AG09309 (cell line): ENCODE results near the gene ASTN2.

ENCODE experiments used
- DNase-seq: peaks from one replicate; pipeline ENCODE4 v3.0.0-alpha.2; 2010; ENCODE audit warnings: low read depth
- H3K4me3 ChIP-seq: 2 replicates; pipeline ENCODE4 v1.5.1; 2011; ENCODE audit warnings: mild to moderate bottlenecking, low read depth, low read length, moderate library complexity; ENCODE audit not compliant: control insufficient read depth
- CTCF ChIP-seq: IDR thresholded peaks from 2 replicates; pipeline ENCODE4 v1.5.1; 2011; ENCODE audit warnings: mild to moderate bottlenecking, low read depth, low read length, inconsistent platforms; ENCODE audit not compliant: insufficient read depth, control insufficient read depth; ENCODE audit errors: missing control alignments

The ASTN2 gene

GRCh38 chr9:116477584-116478141 is 937.2 kb downstream of the ASTN2 start:
- no peak overlapping the region for H3K4me3 ChIP-seq
- TF ChIP-seq CTCF: no peak
- DNase-seq: no peak

- DNase-seq: no peak
- no peak for TF ChIP-seq CTCF
These were observed 937.9 kb downstream of the ASTN2 start for GRCh38 chr9:116476935-116477381.

GRCh38 chr9:116476002-116476401 is 938.9 kb downstream of the ASTN2 start:
- DNase-seq: no peak
- no peak for TF ChIP-seq CTCF

More at GRCh38 chr9:116476935-116477381, 937.9 kb downstream of the ASTN2 start:
- H3K4me3 ChIP-seq: no peak overlapping the region

GRCh38 chr9:116475201-116475600 is 939.7 kb downstream of the ASTN2 start:
- no peak for TF ChIP-seq CTCF
- H3K4me3 ChIP-seq: no peak overlapping the region
- no peak for DNase-seq

More at GRCh38 chr9:116476002-116476401, 938.9 kb downstream of the ASTN2 start:
- H3K4me3 ChIP-seq: no peak overlapping the region

- H3K4me3 ChIP-seq: no peak overlapping the region
These were observed 942.8 kb downstream of the ASTN2 start for GRCh38 chr9:116471944-116472506.

More at GRCh38 chr9:116471944-116472506, 942.8 kb downstream of the ASTN2 start:
- TF ChIP-seq CTCF: no peak
- DNase-seq: no peak
